ENCODE results near the gene BAG3.
"Not testable (repeated sequence)": the region's sequence is repeated elsewhere in the genome, so short reads cannot be mapped to it uniquely, and the experiment has no call there.

The BAG3 gene

DNA sequence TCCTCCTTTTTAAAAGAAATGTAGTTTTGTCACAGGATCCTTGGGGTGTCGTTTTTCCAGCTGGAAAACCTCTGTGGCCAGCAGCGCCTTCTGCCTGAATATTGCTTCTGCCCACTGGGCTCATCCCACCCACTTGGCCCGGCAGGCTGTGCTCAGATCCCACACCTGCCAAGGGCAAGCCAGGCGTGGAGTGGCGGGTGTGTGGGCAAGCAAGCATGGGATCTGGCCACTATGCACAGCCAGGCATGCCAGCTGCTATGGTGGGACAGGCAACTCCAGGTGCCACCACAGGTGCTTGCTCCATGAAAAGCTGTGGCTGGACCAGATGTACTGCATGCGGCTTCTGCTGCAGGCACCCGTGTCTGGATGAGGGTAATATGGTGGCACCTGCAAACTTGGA lies 43.4 kb downstream of the BAG3 start:
- DNase-seq: no peak

DNA sequence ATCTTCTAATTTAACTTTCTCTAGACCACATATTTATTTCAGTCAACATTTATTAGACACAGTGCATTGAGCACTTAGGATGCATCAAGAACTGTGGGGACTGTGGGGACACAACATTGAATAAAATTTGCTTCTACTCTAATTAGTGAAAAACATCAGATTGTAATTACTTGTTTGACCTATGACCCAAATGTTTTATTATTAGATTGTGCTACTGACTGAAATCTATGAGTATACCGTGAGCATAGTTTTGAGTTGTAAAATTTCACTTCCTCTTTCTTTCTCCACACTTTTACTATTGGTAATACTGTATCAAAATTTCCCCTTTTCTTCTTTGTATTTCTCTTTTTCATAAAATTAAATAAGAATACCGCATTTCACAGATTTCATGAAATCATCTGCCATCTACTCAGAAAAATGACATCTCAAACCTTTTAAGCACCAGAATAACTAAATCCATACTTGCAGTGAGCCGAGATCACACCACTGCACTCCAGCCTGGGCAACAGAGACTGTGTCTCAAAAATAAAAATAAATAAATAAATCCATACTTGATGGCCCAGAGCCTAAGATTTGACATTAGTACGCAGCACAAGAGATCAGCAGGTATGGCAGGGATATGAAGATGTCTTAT lies 49.3 kb downstream of the BAG3 start:
- no peak for DNase-seq

DNA sequence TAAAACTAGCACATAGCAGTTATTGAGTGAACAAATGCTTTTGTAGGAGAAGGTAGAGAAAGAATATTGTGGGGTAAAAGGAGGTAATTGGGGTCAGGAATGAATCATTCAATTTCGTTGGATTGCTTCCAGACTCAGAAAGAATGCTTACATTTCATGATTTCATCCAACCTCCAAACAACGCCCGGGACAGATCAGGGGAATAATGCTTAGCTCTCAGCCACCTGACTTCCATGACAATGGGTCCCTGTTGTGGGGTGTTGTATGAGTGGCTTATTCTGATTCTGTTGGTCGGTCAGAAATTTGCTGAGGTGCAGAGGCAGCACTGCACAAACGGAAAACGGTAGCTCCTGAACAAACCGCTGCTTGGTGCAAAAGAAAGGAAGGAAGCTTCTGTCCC lies 50.7 kb downstream of the BAG3 start:
- no peak for DNase-seq

DNA sequence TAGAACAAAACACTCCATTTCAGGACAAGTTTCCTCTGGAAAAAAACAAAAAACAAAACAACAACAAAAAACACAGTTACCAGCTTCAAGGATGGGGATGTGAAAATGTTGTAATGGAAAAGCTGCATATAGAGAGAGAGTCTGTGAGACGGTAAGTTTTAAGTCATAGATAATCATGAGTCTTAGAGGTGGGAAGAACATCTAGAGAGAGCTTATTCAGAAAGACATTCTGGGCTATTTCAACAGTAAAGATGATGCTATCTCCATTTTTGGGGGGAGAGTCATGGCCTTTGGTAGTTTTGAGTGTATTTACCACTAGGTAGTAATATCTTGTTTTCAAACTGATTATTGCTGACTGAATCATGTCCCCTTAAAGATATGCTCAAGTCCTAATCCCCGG lies 51.4 kb downstream of the BAG3 start:
- DNase-seq: no peak

DNA sequence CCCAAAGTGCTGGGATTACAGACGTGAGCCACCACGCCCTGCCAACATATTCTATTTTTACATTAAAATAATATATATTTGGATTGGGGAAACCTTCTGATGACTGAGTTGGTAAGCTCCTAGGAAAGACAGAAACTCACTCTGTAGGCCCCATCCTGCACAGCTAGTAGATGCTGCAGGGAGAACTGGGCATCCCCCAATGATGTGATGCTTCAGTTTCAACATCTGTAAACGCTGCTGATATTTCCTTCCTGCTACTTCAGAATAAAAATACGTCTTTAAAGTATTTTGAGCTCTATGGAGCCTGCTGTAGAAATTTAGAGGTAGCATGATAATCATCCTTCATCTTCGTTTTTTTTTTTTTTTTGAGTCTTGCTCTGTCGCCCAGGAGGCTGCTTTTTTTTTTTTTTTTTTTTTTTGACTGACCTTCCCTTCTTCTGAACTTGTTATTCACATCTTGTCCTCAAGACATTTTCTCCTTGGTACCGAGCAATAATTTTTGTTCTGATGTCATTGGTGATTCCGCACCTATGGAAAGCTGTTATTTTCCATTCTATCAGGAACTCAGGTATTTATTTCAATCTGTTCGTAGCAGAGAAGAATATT lies 52.8 kb downstream of the BAG3 start:
- no peak for DNase-seq

DNA sequence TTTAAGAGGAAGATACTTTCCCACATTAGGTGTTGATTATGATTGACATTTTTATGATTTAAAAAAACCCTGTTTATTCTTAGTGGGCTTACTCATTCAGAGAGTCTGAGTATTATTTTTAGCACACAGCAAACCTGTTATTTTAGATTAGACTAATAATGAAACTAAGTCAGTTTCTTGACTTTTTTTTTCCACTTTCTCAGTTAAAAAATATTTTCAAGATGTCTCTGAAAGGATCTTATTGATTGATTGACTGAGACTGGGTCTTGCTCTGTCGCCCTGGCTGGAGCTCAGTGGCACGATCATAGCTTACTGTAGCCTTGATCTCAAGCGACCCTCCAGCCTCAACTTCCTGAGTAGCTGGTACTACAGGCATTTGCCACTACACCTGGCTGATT lies 54.3 kb downstream of the BAG3 start:
- DNase-seq: no peak

DNA sequence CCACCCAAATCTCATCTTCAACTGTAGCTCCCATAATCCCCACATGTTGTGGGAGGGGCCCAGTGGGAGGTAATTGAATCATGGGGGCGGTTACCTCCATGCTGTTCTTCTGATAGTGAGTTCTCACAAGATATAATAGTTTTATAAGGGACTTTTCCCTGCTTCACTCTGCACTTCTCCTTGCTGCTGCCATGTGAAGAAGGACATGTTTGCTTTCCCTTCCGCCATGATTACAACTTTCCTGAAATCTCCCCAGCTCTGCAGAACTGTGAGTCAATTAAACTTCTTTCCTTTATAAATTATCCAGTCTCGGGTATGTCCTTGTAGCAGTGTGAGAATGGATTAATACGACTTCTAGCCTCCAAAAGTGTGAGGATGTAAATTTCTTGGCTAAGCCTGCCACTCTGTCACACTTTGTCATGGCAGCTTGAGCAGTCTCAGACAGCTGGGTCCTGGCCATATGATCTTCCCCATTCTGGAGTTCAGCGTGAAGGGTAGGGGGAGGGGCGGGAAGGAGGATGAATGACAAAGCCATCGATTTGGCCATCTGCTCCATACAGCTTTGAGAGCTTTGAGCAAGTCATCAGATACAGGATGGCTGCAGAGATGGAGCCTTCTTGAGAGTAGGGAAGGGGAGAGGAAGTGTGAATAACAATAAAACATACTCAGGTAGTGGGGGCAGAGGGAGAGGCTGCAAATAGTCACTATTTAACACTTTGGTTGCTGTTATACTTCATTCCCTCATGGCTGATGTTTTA lies 55.5 kb downstream of the BAG3 start:
- no peak for DNase-seq

DNA sequence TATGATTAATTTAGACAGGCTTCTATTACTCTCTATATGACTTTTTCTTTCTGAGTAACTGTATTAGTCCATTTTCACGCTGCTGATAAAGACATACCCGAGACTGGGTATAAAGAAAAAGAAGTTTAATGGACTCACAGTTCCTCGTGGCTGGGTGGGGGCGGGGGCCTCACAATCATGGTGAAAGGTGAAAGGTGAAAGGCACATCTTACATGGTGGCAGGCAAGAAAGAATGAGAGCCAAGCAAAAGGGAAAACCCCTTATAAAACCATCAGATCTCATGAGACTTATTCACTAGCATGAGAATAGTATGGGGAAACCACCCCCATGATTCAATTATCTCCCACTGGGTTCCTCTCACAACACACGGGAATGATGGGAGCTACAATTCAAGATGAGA lies 56.2 kb downstream of the BAG3 start:
- DNase-seq: not testable (repeated sequence)

DNA sequence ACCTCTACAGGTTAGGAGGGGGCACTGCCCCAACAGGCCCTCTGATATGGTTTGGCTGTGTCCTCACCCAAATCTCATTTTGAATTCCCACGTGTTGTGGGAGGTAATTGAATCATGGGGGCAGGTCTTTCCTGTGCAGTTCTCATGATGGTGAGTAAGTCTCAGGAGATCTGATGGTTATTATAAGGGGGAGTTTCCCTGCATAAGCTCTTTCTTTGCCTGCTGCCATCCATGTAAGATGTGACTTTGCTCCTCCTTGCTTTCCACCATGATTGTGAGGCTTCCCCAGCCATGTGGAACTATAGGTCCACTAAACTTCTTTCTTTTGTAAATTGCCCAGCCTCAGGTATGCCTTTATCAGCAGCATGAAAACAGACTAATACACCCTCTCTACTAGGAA lies 59.8 kb downstream of the BAG3 start:
- DNase-seq: not testable (repeated sequence)

DNA sequence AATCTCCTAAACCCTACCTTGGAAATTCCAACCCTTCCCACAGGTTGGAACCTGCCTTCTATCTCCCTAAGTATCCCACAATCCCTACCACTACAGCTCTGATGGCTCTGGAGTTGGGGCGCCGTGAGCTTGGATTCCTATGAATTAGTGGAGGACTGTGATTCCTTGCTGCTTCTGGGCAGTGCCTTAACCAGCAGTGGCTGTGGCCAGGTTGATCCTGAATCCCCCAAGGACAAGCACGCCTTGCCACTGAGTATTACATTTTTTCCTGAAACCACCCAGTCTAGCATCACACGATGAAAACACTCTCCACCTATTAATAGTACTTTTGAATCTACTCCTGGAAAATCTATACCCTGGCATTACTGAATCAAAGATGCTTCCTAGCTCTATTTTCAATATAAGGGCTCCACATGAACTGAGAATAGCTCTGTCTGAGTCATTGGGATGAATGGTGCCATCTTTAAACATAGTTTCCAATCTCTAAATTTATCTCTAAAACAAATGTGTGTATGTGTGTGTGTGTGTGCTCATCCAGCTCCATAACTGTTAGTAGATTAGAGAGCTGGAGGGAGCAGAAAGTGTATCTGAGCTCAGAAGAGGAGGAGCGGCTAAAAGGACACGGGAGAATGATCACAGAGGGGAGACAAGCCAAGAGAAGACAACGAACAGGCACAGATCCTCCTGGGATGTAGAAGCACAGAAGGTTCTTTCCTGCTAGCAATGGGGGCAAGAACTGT lies 62.7 kb downstream of the BAG3 start:
- DNase-seq: no peak

DNA sequence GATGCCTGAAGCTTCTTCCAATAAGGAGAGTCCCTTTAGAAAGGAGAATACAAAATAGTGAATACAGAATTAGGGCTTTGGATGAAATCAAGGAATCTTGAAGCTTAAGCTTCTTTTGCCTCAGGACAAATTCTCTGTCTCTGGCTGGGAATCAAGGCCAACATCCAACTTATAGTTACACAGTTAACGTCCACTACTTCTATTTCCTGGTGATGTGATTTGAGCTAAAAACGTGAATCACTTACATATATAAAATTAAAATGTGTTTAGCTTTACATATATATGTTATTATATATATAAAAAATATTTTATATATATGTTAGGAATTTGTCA lies 63.3 kb downstream of the BAG3 start:
- no peak for DNase-seq

DNA sequence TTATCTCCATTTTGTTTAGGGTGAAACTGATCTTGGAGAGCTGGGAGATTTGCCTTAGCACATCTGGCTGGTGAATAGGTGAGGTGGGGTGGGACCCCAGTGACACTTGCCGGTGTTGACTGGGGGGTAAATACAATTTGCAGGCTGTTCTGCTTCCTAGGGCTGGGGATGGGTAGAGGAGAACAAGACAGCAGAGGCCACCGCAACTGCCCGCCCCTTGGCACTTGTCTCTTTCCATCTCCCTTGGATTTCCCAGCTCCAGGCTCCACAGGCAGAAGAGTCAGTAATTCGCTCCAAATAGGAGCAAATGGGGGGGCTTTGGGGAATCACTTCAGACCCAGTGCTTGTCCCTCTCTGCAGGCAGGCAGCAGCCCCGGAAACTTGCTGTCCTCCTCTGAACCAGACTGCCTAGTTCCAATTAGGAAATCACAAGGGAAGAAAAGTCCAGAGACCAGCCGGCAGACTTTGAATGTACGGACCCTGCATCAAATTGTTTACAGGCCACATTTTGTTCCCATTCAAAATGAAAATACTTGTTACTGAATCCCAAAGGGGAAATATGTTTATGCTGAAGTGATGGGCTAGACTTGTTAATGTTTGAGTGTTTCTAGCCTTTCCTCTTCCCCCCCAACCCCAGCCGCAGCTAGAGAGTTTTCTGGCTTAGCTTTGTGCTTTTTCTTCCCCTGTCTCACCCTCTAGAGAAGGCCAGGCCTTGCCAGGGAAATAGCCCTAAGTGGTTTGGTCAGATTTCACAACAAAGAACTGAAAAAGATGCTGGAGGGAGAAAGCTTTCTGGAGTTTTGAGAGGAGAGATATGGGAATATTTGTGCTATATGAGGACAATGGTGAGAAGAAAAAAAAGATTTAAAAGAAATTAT lies 64.7 kb downstream of the BAG3 start:
- no peak for DNase-seq

DNA sequence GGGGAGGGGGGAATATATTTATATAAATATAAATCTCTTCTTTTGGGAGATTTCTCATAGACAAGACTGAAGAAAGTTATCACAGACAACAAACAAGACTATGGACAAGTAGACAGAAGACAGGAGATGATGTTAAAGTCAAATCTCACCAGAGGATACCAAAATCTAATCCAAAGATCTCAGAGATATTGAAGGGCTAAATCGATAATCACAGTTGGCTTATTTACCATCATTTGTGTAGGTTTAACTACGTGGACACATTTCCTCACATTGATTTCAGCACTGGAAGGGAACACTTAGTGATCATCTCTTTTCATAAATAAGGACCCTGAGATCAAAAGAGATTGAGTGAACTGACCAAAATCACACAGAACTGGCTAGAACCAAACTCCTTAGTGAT lies 72.0 kb downstream of the BAG3 start:
- DNase-seq: no peak

DNA sequence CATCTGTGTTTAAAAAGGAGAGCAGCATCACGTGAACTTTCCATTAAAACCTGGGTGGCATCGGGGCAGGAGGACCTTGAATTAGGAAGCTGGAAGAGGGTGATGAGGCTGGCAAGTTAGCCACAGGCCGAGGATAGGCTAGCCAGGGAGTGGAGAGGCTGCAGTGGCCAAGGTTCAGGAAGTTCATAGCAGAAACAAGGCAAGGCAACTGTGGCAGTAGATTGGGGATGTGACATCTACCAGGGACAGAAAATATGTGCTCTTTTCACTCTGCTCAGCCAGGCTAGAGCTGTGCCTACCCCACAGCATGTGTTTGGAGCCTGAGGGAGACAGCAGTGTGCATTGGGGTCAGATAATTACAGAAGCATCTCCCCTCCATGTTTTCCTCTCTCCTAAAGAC lies 72.4 kb downstream of the BAG3 start:
- DNase-seq: no peak

DNA sequence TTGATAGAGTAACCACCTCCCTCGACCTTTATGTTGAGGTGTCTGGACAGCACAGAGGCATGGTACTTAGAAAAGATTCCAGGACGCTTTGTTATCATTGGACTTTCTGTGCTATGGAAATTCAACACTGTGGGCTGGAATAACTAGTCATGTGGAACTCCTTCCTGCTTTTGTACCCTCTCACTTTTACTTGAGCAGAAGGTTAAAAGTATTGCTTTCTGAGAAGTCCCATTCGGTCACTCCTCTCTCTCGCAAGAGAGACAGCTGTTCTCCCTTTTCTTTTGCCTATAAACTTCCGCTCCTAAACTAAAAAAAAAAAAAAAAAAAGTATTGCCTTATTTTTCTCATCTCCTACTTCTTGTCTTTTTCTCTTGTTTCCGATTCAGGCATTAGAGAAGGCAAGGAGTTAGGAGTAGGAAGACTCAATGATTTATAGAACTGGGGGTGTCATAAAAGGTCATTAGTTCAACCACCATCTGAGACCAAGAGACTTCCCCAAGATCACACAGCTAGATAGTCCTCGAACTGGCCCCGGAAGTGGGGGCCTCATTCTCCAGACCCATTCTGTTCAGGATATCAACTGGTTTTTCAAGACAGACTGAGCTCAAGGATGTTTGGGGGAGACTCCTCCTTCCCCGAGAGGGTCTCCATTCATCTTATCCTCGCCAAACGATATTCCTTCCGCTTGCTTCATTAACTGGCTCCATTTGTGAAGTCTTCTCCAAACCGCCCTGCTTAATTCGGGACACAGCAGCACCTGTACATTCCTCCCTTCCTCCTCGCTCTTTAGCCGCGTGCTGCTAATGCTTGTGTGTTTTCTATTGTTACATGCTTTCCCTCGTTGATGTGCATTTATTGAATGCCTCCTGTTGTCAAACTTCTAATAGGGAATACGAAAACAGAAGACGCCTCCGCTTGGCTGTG lies 73.7 kb downstream of the BAG3 start:
- DNase-seq: no peak

DNA sequence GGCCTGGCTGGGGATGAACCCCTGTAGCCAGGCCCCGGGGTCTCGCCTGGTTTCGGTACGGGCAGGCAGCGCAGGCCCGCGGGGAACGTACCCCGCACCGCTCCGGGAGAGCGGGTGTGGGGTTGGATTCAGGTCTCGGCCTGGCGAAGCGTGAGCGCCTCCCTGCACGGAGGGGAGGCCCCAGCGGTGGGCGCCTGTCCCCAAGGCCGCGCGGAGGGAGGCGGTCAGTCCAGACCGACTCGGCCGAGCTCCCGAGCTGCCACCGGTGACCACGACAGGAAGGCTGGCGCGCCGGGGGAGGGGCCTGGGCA lies 74.3 kb downstream of the BAG3 start:
- DNase-seq: no peak

DNA sequence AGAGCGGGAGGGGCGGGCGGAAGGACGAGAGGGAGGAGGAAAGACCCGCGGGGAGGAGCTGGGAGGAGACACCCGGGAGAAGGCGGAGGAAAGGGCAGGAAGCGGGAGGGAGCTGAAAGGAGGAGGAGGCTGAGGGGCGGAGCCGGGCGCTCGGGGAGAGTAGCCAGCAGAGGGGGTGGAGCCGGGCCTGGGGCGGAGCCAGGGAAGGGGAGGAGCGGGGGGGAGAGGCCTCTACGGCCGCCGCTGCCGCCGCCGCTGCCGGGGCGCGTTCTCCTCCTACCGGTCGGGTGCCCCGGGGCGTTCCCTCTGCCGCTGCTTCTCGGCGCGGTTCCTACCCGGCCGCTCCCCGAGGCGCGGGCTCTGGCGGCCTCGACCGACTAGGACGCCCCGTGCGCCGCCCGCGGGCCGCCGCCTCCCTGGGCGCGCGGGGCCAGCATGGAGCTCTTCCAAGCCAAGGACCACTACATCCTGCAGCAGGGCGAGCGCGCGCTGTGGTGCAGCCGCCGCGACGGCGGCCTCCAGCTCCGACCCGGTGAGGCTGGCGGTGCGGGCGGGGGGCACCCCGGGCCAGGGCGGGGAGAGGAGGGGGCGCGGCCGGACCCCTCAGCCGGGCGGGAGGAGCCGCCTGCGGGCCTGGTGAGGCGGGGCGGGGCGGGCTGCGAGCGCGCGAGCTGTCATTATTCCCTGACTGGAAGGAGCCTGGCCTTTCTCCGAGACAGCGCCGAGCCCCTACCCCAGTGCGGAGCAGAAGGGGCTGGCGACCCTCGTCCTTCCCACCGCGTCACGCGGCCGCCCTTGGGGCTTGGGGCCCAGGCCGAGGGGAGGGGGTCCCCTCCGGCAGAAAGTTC lies 74.9 kb downstream of the BAG3 start, which contains the start of gene INPP5F:
Gene INPP5F, plus strand, starts transcription at position 223 of the 848 bp plus-strand sequence. Its CDS starts 213 bp downstream, at position 436.
- peak; percentile 90 for DNase-seq

DNA sequence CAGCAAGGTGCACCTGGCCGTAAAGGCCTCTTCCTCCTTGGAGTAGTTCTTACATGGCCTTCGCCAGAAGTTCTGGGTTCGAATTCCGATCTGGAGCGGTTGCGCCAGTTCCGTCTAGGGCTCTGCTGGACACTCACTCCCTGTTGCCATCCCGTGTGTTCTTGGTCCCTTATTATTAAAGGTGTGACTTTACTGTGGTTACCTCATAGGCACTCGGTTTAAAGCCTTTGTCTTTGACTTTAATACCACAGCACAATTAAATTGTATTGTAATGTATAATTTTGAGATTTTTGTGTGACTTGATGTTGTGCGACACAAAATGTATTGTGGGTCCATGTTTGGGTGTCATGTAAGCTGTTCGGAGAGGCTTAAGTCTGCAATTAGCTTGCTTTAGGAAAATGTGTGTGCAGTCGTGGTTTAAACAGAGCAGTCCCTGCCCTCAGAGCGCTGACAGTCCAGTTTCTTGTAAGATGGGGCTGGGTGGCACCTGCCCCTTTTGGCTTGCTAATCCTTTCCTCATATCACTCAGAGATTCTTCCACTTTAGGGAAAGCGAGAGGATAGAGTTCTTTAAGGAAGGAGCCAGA lies 75.6 kb downstream of the BAG3 start:
- DNase-seq: no peak
